HG02885 (cell line): ENCODE results near the gene ONECUT1.
"Not testable (repeated sequence)": the region's sequence is repeated elsewhere in the genome, so short reads cannot be mapped to it uniquely, and the experiment has no call there.

ENCODE experiments used
- ATAC-seq: cut with Tn5 transposase; IDR thresholded peaks from one replicate; pipeline ENCODE4 v1.9.1; 2021; ENCODE audit warnings: mild to moderate bottlenecking; ENCODE audit not compliant: unreplicated experiment, poor library complexity

The ONECUT1 gene

DNA sequence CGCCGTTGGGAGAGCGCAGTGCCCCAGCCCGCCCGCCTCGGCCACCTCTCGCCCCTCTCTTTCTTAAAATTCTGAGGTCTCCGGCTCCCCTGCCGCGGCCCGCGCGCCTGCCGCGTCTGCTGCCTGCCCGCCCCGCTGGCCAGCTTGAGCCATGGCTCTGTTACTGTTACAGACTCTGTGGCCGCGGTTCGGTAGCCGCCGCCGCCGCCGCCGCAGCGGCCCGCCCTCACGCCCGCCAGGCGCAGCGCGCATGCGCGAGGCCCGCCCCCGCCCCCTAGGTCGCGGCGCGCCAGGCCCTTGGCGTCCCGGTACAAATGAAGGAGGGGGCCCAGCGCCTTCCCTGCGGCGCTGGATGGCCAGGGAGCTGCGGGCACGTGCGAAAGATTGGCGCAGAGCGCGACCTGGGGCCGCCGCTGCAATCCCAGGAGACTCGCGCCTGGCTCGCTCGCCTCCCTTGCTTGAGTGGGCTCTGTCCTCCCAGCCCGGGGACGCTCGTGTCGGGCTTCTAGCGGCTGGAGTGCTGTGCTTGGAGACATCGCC, at the start of gene ONECUT1:
TSS of gene ONECUT1 (minus strand) at position 168 of the 540 bp plus-strand sequence. CDS start 452 bp downstream, outside the sequence.
- ATAC-seq, result peak; percentile 85

DNA sequence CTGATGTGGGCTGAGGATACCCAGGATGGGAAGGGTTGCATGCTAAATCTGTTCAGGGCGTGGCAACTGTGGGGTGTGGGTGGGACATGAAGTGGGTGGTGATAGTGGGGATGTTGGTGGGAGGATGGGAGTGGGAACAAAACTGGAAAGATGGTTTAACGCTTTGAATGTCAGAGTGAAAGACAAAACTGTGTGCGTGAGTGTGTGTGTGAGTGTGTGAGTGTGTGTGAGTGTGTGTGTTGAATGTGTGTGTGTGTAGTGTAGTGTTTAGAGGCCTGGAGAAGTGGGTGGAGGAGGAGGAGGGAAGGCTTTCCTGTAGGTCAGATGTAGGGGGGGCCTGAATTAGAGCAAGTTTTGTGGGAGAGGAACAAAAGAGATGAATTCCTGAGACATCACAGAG, 44.2 kb upstream of the ONECUT1 start:
- no peak for ATAC-seq

- not testable (repeated sequence) for ATAC-seq
Observed at GRCh38 chr15:52824169-52824942, 34.2 kb upstream of the ONECUT1 start.

DNA sequence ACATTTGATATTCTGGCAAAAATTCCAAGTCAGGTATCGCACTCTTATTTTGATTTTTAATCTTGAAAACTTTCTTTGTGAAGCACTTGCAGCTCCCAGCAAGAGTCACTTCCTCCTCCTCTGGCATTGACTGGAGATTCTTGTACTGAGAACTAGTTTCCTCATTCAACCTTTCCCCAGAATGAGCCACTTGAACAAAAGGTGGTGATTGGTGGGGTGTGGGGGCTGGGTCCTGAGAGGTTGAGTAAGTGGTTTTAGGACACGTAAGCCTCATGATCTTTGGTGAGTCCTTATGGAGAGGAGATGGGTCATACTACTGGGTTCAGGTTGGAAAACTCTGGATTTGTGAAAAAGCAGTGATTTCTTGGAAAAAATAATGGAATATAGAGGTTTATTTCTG, 32.3 kb upstream of the ONECUT1 start:
- ATAC-seq, result no peak

DNA sequence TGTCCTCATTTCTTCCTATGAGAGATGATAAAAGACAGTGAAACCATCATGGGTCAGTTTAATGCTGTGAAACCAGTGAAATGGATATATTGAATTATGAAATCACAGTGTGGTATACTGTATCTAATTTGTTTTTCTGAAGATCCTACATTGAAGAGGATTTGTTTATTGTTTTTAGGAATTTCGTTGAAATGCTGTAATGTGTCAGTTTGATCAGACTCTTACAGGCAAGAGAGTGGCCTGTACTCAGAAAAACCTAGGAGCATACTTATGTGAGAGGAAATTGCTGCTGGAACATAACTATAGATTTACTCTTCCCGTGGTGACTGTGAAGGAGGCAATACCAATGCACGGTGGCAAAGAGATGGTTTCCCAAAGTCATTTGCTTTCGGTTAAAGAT, 29.1 kb upstream of the ONECUT1 start:
- no peak for ATAC-seq

DNA sequence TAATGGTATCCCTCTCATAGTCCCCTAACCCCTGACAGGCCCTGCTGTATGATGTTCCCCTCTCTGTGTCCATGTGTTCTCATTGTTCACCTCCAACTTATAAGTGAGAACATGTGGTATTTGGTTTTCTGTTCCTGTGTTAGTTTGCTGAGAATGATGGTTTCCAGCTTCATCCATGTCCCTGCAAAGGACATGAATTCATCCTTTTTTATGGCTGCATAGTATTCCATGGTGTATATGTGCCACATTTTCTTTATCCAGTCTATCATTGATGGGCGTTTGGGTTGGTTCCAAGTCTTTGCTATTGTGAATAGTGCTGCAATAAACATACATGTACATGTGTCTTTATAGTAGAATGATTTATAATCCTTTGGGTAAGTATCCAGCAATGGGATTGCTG, 25.8 kb upstream of the ONECUT1 start:
- not testable (repeated sequence) for ATAC-seq

DNA sequence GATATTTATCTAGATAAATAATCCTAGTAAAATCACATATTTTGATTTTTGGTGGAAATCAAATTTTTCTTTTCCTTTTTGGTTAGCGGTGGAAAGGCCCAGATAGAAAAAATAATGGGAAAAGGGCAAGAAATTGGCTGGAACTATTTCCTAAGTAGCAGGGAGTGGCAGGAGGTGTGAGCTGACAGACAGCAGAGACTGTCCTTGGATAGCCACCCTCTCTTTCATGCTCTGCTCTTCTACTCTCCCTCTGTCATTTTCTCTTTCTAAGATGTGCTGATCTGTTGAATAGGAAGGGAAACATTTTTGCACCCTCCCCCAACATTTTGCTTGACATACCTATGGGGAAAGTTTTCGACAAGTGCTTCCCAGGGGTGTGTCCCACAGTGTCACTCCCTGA, 18.9 kb upstream of the ONECUT1 start:
- no peak for ATAC-seq

GRCh38 chr15:52808441-52808840, 18.3 kb upstream of the ONECUT1 start:
- no peak for ATAC-seq

- no peak for ATAC-seq
Observed at GRCh38 chr15:52806284-52806655, 16.1 kb upstream of the ONECUT1 start.

DNA sequence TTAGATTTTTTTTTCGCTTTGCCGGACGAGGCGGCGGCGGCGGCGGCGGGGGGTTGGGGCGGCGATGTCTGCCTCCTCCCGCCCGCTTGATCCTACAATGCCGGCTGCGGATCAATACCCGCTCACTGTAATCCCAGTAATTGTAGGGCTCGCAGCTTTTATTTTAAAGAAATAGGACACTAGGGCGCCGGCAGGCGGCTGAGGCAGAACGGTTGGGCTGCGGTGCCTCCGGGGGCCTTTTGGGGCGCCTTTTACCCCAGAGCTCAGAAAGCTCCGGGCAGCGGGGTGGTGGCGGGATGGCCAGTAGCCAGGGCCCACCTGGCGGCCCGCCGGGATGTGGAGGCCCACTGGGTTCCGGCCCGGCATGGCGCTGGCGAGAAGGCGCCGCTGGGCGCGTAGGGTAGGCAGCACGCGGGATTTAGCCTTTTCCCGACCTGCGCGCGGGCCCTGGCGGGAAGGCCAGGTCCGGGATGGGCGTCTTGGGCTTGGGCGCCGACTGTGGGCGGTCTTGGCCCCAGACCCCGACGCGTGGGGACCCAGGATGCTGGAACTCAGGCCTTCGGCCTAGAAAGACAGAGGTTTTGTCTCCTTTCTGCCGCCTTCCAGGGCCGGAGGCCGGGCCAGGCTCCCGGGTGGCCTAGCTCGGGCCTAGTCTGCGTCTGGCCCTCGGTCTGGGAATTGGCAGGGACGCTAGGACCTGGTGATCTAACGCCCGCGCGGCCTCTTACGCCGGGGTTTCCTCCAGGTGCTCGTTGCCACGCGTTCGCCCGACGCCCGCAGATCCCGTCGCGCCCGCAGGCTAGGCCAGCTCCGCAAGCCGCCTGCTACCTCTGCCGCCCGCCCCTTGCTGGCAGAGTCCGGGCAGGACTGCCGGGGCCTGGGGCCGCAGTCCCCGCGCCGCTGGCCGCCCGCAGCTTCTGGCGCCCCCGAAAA, 15.5 kb upstream of the ONECUT1 start:
- no peak for ATAC-seq

GRCh38 chr15:52804526-52805081, 14.5 kb upstream of the ONECUT1 start:
- no peak for ATAC-seq

- no peak for ATAC-seq
Observed at GRCh38 chr15:52803467-52804306, 13.6 kb upstream of the ONECUT1 start.

DNA sequence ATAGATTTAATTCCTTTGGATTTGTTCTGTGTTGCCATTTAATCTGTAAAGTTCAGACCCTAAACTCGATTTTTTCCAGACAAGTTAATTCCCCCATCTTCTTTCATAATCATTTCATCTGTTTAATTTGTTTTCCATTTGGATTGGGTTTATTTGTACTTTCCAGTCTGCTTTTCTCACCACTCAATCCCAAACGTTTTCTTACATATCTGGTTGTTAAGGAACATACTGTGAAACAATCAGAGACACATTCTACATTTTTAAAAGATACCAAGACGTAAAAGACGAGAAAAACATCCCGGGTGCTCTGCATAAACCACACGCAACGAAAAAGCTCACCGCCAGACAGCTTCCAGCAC, 13.0 kb upstream of the ONECUT1 start:
- ATAC-seq, result no peak

DNA sequence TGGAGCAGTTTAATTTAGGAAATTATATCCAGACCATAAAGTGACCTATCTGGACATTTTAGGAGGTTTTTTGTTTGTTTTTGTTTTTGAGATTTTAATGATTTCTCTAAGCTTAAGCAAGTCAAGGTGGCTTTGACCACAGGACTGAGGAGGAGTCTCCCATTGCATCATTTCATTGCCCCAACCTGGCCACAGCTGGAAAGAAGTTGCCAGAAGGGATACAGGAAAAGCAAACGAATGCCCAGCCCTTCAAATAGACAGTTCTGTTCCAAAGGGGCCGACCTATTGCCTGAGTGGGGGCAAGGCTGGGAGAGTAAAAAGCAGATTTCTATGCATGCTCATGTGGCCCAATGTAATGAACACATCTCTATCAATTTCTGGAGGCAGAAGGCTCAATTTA, 12.0 kb upstream of the ONECUT1 start:
- no peak for ATAC-seq

DNA sequence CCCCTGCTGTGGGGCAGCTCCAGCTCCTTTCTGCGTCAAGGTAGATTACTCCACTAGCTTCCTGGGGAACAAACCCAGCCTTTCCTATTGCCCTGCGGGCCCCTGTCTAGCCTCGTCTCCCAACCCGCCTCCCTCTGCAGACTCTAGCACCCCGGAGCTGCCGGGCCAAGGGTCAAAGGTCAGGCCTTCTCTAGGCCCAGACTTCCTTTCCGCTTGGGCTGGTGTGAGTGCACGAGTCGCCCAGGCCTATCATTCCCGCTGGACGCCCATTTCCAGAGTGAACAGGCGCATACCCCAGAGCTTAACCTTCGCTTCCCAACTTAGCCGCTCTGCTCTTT, 11.6 kb upstream of the ONECUT1 start:
- ATAC-seq, result no peak

GRCh38 chr15:52800828-52801747, 11.0 kb upstream of the ONECUT1 start:
- ATAC-seq, result no peak

- ATAC-seq, result no peak
Observed at GRCh38 chr15:52799145-52799811, 9.1 kb upstream of the ONECUT1 start.

GRCh38 chr15:52798529-52799101, 8.5 kb upstream of the ONECUT1 start:
- ATAC-seq, result no peak
